CD8-positive, alpha-beta memory T cell (primary cell): ENCODE data around the gene PRPF31. TPM values are rescaled to one million over a fixed set of nuclear protein-coding genes. Genes with fewer than 3 reads are reported as not detected.
"Not testable (repeated sequence)": the region's sequence is repeated elsewhere in the genome, so short reads cannot be mapped to it uniquely, and the experiment has no call there.

Experiments
- CTCF ChIA-PET: fragments of 350-600 bp; sonication (Branson Sonifier 250); formaldehyde crosslinking; loops from one replicate; lab custom pipeline; 2021; ENCODE audit warnings: antibody characterized with exemption; lab: Charles Lee
- POLR2A ChIA-PET: fragments of 350-600 bp; sonication (Branson Sonifier 250); formaldehyde crosslinking; loops from one replicate; lab custom pipeline; 2021; ENCODE audit warnings: antibody characterized with exemption; lab: Charles Lee
- DNase-seq, 5 donors: peaks; one replicate each; pipeline versions ENCODE4 v3.0.0 to v3.0.0-alpha.2; 2020 to 2022; ENCODE audit warnings: mixed read lengths in 1 of 5
- H3K27ac ChIP-seq: one replicate; pipeline ENCODE4 v1.7.0; 2013; ENCODE audit warnings: low read depth, mild to moderate bottlenecking, low read length, moderate library complexity
- H3K27me3 ChIP-seq: 2 replicates; pipeline ENCODE4 v1.7.0; 2013; ENCODE audit warnings: low read length, mild to moderate bottlenecking; ENCODE audit not compliant: insufficient read depth, poor library complexity, severe bottlenecking
- H3K36me3 ChIP-seq: 2 replicates; pipeline ENCODE4 v1.7.0; 2013; ENCODE audit warnings: mild to moderate bottlenecking, low read length, moderate library complexity; ENCODE audit not compliant: insufficient read depth
- H3K4me1 ChIP-seq: 2 replicates; pipeline ENCODE4 v1.7.0; 2013; ENCODE audit warnings: mild to moderate bottlenecking, low read length, moderate library complexity; ENCODE audit not compliant: insufficient read depth
- H3K4me3 ChIP-seq: 2 replicates; pipeline ENCODE4 v1.7.0; 2013; ENCODE audit warnings: mild to moderate bottlenecking, low read length
- H3K9me3 ChIP-seq: 2 replicates; pipeline ENCODE4 v1.7.0; 2013; ENCODE audit warnings: mild to moderate bottlenecking, low read length
- H3K27ac Mint-ChIP-seq, 8 donors: one replicate each; pipeline ENCODE4 v1.8.0; 2020 to 2021; ENCODE audit warnings: mixed read lengths in 8 of 8, mild to moderate bottlenecking in 6 of 8, inconsistent platforms in 3 of 8, moderate library complexity in 3 of 8
- H3K27me3 Mint-ChIP-seq, 2 donors: one replicate each; pipeline ENCODE4 v1.8.0; 2020 to 2021; ENCODE audit warnings: mixed read lengths in 2 of 2, mild to moderate bottlenecking in 1 of 2, moderate library complexity in 1 of 2
- H3K36me3 Mint-ChIP-seq, 3 donors: one replicate each; pipeline ENCODE4 v1.8.0; 2020 to 2021; ENCODE audit warnings: mixed read lengths in 3 of 3, inconsistent platforms in 1 of 3, mild to moderate bottlenecking in 1 of 3
- H3K4me1 Mint-ChIP-seq, 3 donors: one replicate each; pipeline ENCODE4 v1.8.0; 2020 to 2021; ENCODE audit warnings: mixed read lengths in 3 of 3, inconsistent platforms in 1 of 3, mild to moderate bottlenecking in 1 of 3
- H3K4me3 Mint-ChIP-seq, 7 donors: one replicate each; pipeline ENCODE4 v1.8.0; 2020 to 2021; ENCODE audit warnings: mixed read lengths in 7 of 7, mild to moderate bottlenecking in 6 of 7, moderate library complexity in 4 of 7, inconsistent platforms in 2 of 7
- H3K9me3 Mint-ChIP-seq, 5 donors: one replicate each; pipeline ENCODE4 v1.8.0; 2020 to 2022; ENCODE audit warnings: mixed read lengths in 5 of 5, mild to moderate bottlenecking in 3 of 5, moderate library complexity in 2 of 5, inconsistent platforms in 1 of 5
- polyA plus RNA-seq: library from polyadenylated mRNA; unstranded; fragments of 300-500 nt; fragmentation: Illumina TruSeq; gene quantifications from one replicate; pipeline ENCODE4 v1.2.3, GENCODE V29; 2021
- total RNA-seq, 2 experiments: library from RNA; stranded (reverse); gene quantifications; one replicate each; pipeline ENCODE4 v1.2.3, GENCODE V29; 2021

PRPF31 gene
- total and polyA plus RNA-seq, 3 experiments from 2014 or later, result 88.9 to 132 (median 123) TPM

- Mint-ChIP-seq H3K9me3 (peaks cover 0 to 5% (median 0%) of the 10 kb centered on the region in 5 donors), H3K4me3 (peak overlapping the region in 4 of 7 donors; percentile 12 to 53 (median 40)), H3K4me1 (peaks cover 9 to 23% (median 19%) of the 10 kb centered on the region in 3 donors), H3K27me3 (peaks cover 10 to 18% of the 10 kb centered on the region in 2 donors), H3K36me3 (no peaks in the 10 kb centered on the region), H3K27ac (peak overlapping the region in 1 of 8 donors; percentile 17)
- Histone ChIP-seq H3K27me3 (peaks cover 1% of the 10 kb centered on the region), H3K4me3 (no peak overlapping the region), H3K9me3 (no peaks in the 10 kb centered on the region), H3K36me3 (no peaks in the 10 kb centered on the region), H3K4me1 (peaks cover 11% of the 10 kb centered on the region), H3K27ac (no peak overlapping the region)
- no peak for DNase-seq
- ChIA-PET POLR2A (no interaction called here), CTCF (no interaction called here)
Measured at GRCh38 chr19:54094426-54095000, 21.0 kb upstream of the PRPF31 start.

- Mint-ChIP-seq H3K4me3 (peak overlapping the region in 5 of 7 donors; percentile 23 to 87 (median 26)), H3K27ac (no peak overlapping the region), H3K36me3 (no peaks in the 10 kb centered on the region), H3K9me3 (peaks cover 0 to 5% (median 0%) of the 10 kb centered on the region in 5 donors), H3K4me1 (peaks cover 9 to 23% (median 19%) of the 10 kb centered on the region in 3 donors), H3K27me3 (peaks cover 9 to 17% of the 10 kb centered on the region in 2 donors)
- Histone ChIP-seq H3K9me3 (no peaks in the 10 kb centered on the region), H3K4me3 (peak overlapping the region; percentile 36), H3K36me3 (no peaks in the 10 kb centered on the region), H3K27me3 (no peaks in the 10 kb centered on the region), H3K27ac (no peak overlapping the region), H3K4me1 (peaks cover 11% of the 10 kb centered on the region)
- DNase-seq, result no peak
- POLR2A ChIA-PET, result interaction anchor here (0.9 to 2.7 kb wide), 3 partner anchors 20 to 1244 kb away, joined by 3 to 14 read pairs (median 5); partner anchors contain the start of genes CNOT3, KMT5C, PRPF31 and TFPT
- CTCF ChIA-PET, result interaction anchor here (0.8 to 1.8 kb wide), 2 partner anchors 42 to 254 kb away, joined by 4 to 5 read pairs; partner anchors contain the start of gene CNOT3
Measured at GRCh38 chr19:54095136-54095858, 20.3 kb upstream of the PRPF31 start.

GRCh38 chr19:54095859-54096616 is 19.5 kb upstream of the PRPF31 start:
- not testable (repeated sequence) for H3K36me3 Mint-ChIP-seq, H3K9me3 ChIP-seq, H3K27me3 ChIP-seq, H3K9me3 Mint-ChIP-seq, H3K27ac ChIP-seq, H3K36me3 ChIP-seq
- Mint-ChIP-seq H3K4me1 (peaks cover 9 to 24% (median 20%) of the 10 kb centered on the region in 3 donors), H3K4me3 (peak overlapping the region; percentile 69 to 88 (median 83)), H3K27me3 (peaks cover 9 to 13% of the 10 kb centered on the region in 2 donors), H3K27ac (peak overlapping the region; percentile 58 to 98 (median 80))
- DNase-seq, result peak; percentile 38 to 73 (median 42)
- ChIA-PET POLR2A (interaction anchor here (0.9 to 2.7 kb wide), 3 partner anchors 19 to 1243 kb away, joined by 3 to 14 read pairs (median 5); partner anchors contain the start of genes CNOT3, KMT5C, PRPF31 and TFPT), CTCF (interaction anchor here (0.8 to 1.8 kb wide), 3 partner anchors 10 to 255 kb away, joined by 4 to 5 read pairs (median 4); partner anchors contain the start of gene CNOT3)
- Histone ChIP-seq H3K4me1 (peaks cover 11% of the 10 kb centered on the region), H3K4me3 (peak overlapping the region; percentile 36)

- Histone ChIP-seq H3K27ac (no peak overlapping the region), H3K27me3 (no peaks in the 10 kb centered on the region), H3K36me3 (no peaks in the 10 kb centered on the region), H3K9me3 (no peaks in the 10 kb centered on the region), H3K4me1 (peaks cover 11% of the 10 kb centered on the region), H3K4me3 (no peak overlapping the region)
- CTCF ChIA-PET, result interaction anchor here (1.4 to 1.8 kb wide), 2 partner anchors 11 to 40 kb away, joined by 4 to 5 read pairs; partner anchors contain the start of gene CNOT3
- H3K27me3 Mint-ChIP-seq, result peaks cover 9 to 10% of the 10 kb centered on the region in 2 donors
- peak overlapping the region; percentile 30 to 88 (median 72) for H3K4me3 Mint-ChIP-seq
- peaks cover 0 to 5% (median 0%) of the 10 kb centered on the region in 5 donors for H3K9me3 Mint-ChIP-seq
- POLR2A ChIA-PET, result interaction anchor here (1.5 to 2.7 kb wide), 2 partner anchors 18 to 40 kb away, joined by 5 to 14 read pairs; partner anchors contain the start of genes CNOT3, PRPF31 and TFPT
- H3K27ac Mint-ChIP-seq, result peak overlapping the region; percentile 35 to 92 (median 78)
- peak in 2 of 5 donors; percentile 35 to 54 for DNase-seq
- peaks cover 13 to 27% (median 24%) of the 10 kb centered on the region in 3 donors for H3K4me1 Mint-ChIP-seq
- no peaks in the 10 kb centered on the region for H3K36me3 Mint-ChIP-seq
Measured at GRCh38 chr19:54096617-54097106, 18.9 kb upstream of the PRPF31 start.

- Histone ChIP-seq H3K27ac (no peak overlapping the region), H3K36me3 (no peaks in the 10 kb centered on the region), H3K9me3 (no peaks in the 10 kb centered on the region), H3K27me3 (no peaks in the 10 kb centered on the region), H3K4me3 (no peak overlapping the region), H3K4me1 (peaks cover 23% of the 10 kb centered on the region)
- Mint-ChIP-seq H3K36me3 (peaks cover 0 to 4% (median 0%) of the 10 kb centered on the region in 3 donors), H3K27ac (peak overlapping the region in 1 of 8 donors; percentile 4), H3K27me3 (peaks cover 1 to 5% of the 10 kb centered on the region in 2 donors), H3K9me3 (peaks cover 0 to 2% (median 0%) of the 10 kb centered on the region in 5 donors), H3K4me1 (peaks cover 21 to 39% (median 34%) of the 10 kb centered on the region in 3 donors), H3K4me3 (peak overlapping the region in 1 of 7 donors; percentile 4)
- no peak for DNase-seq
- ChIA-PET POLR2A (no interaction called here), CTCF (no interaction called here)
Measured at GRCh38 chr19:54099190-54099902, 16.2 kb upstream of the PRPF31 start.

GRCh38 chr19:54099903-54100255 is 15.7 kb upstream of the PRPF31 start:
- H3K4me3 Mint-ChIP-seq, H3K27ac ChIP-seq, H3K36me3 ChIP-seq, H3K9me3 Mint-ChIP-seq, H3K27me3 ChIP-seq, CTCF ChIA-PET, H3K36me3 Mint-ChIP-seq, H3K27me3 Mint-ChIP-seq, DNase-seq, POLR2A ChIA-PET, H3K4me3 ChIP-seq, H3K9me3 ChIP-seq: not testable (repeated sequence)
- H3K4me1 ChIP-seq, result peaks cover 23% of the 10 kb centered on the region
- H3K27ac Mint-ChIP-seq, result peak overlapping the region in 1 of 8 donors; percentile 4
- H3K4me1 Mint-ChIP-seq, result peaks cover 22 to 39% (median 37%) of the 10 kb centered on the region in 3 donors

GRCh38 chr19:54100561-54100960 is 15.0 kb upstream of the PRPF31 start, which contains the start of gene OSCAR:
Gene OSCAR (minus strand): TSS chr19:54100803. CDS start chr19:54100792, 11 bp downstream.
- POLR2A ChIA-PET, result no interaction called here

More at GRCh38 chr19:54100561-54100960, 15.0 kb upstream of the PRPF31 start, which contains the start of gene OSCAR:
- Histone ChIP-seq H3K4me3 (no peak within 1 kb of the TSS), H3K9me3 (no peaks in the 10 kb centered on the region), H3K27me3 (no peaks in the 10 kb centered on the region), H3K36me3 (no peaks in the 10 kb centered on the region), H3K27ac (no peak within 1 kb of the TSS), H3K4me1 (peaks cover 23% of the 10 kb centered on the region)
- Mint-ChIP-seq H3K4me3 (peak within 1 kb of the TSS in 5 of 7 donors; percentile 2 to 90 (median 57)), H3K9me3 (peaks cover 0 to 2% (median 0%) of the 10 kb centered on the region in 5 donors), H3K27ac (peak within 1 kb of the TSS in 7 of 8 donors; percentile 47 to 82 (median 73)), H3K4me1 (peaks cover 22 to 44% (median 38%) of the 10 kb centered on the region in 3 donors), H3K27me3 (peaks cover 0 to 2% of the 10 kb centered on the region in 2 donors), H3K36me3 (peaks cover 0 to 15% (median 0%) of the 10 kb centered on the region in 3 donors)
- CTCF ChIA-PET, result no interaction called here
- DNase-seq, result no peak
